HEK293T (cell line): Measurements from ENCODE around the gene CHADL.

Experiments
- ARNT ChIP-seq: fragments of 450-650 bp; IDR thresholded peaks from 2 replicates; pipeline ENCODE4 v1.6.1; 2017; ENCODE audit warnings: mild to moderate bottlenecking
- BHLHE40 ChIP-seq: fragments of 450-650 bp; IDR thresholded peaks from 2 replicates; pipeline ENCODE4 v1.6.1; 2016; ENCODE audit warnings: mild to moderate bottlenecking, moderate library complexity, borderline replicate concordance
- CTBP1 ChIP-seq: fragments of 450-650 bp; IDR thresholded peaks from 2 replicates; pipeline ENCODE4 v1.6.1; 2016; ENCODE audit warnings: borderline replicate concordance
- FOXM1 ChIP-seq: fragments of 450-650 bp; IDR thresholded peaks from 2 replicates; pipeline ENCODE4 v1.6.1; 2017; ENCODE audit warnings: mild to moderate bottlenecking, borderline replicate concordance
- HDGF ChIP-seq: fragments of 450-650 bp; IDR thresholded peaks from 2 replicates; pipeline ENCODE4 v1.6.1; 2017; ENCODE audit warnings: antibody characterized with exemption, borderline replicate concordance
- LEF1 ChIP-seq: fragments of 450-650 bp; IDR thresholded peaks from 2 replicates; pipeline ENCODE4 v1.6.1; 2017; ENCODE audit warnings: mild to moderate bottlenecking, borderline replicate concordance
- NFRKB ChIP-seq: fragments of 450-650 bp; IDR thresholded peaks from 2 replicates; pipeline ENCODE4 v1.6.1; 2016; ENCODE audit warnings: mild to moderate bottlenecking, moderate library complexity
- SP1 ChIP-seq: fragments of 450-650 bp; IDR thresholded peaks from 2 replicates; pipeline ENCODE4 v1.6.1; 2017
- SUZ12 ChIP-seq: fragments of 450-650 bp; IDR thresholded peaks from 2 replicates; pipeline ENCODE4 v1.6.1; 2016; ENCODE audit warnings: mild to moderate bottlenecking
- ZNF384 ChIP-seq: fragments of 450-650 bp; IDR thresholded peaks from 2 replicates; pipeline ENCODE4 v1.6.1; 2016

DNA sequence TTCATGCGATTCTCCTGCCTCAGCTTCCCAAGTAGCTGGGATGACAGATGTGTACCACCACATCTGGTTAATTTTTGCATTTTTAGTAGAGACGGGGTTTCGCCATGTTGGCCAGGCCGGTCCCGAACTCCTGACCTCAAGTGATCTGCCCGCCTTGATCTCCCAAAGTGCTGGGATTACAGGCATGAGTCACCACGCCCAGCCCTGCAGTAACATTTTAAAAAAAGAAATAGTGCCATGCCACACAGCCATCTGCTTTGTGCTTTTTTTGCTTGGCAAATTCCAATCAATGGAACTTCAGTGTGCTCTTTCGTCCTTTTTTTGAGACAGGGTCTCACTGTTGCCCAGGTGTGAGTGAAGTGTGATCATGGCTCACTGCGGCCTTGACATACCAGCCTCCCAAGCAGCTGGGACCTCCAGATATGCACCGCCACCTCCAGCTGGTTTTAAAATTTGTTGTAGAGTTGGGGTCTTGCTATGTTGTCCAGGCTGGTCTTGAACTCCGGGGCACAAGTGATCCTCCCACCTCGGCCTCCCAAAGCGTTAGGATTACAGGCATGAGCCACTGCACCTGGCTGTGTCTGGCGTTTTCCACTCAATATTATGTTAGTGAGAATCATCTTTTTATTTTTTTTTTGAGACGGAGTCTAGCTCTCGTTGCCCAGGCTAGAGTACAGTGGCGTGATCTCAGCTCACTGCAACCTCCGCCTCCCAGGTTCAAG is 1.8 kb upstream of the CHADL start:
- no peak for TF ChIP-seq SP1
- TF ChIP-seq HDGF, result no peak
- TF ChIP-seq FOXM1, result no peak
- no peak for TF ChIP-seq SUZ12
- TF ChIP-seq ARNT, result no peak
- no peak for TF ChIP-seq CTBP1
- no peak for TF ChIP-seq ZNF384
- no peak for TF ChIP-seq BHLHE40
- TF ChIP-seq LEF1, result no peak
- no peak for TF ChIP-seq NFRKB
